Karpas-422 (cell line): ENCODE measurements around the gene MED12L. TPM values are rescaled to one million over a fixed set of nuclear protein-coding genes. Genes with fewer than 3 reads are reported as not detected.

Source experiments
- DNase-seq: peaks from one replicate; pipeline ENCODE4 v3.0.0-alpha.2; 2015
- H2AFZ ChIP-seq: fragments of 200-600 bp; sonication (generic); 2 replicates; pipeline ENCODE4 v1.6.1; 2014; ENCODE audit warnings: antibody characterized with exemption, low read length, mixed read lengths
- H3K27ac ChIP-seq: fragments of 200-600 bp; sonication (generic); 2 replicates; pipeline ENCODE4 v1.5.1; 2014; ENCODE audit warnings: mild to moderate bottlenecking, low read length, moderate library complexity
- H3K27me3 ChIP-seq: fragments of 200-600 bp; sonication (generic); 2 replicates; pipeline ENCODE4 v1.6.1; 2014; ENCODE audit warnings: low read length, mixed read lengths
- H3K36me3 ChIP-seq: fragments of 200-600 bp; sonication (generic); 2 replicates; pipeline ENCODE4 v1.6.1; 2014; ENCODE audit warnings: low read length, mixed read lengths; ENCODE audit not compliant: insufficient read depth
- H3K4me1 ChIP-seq: fragments of 200-600 bp; sonication (generic); 2 replicates; pipeline ENCODE4 v1.6.1; 2014; ENCODE audit warnings: mild to moderate bottlenecking, low read length, mixed read lengths
- H3K4me2 ChIP-seq: fragments of 200-600 bp; sonication (generic); 2 replicates; pipeline ENCODE4 v1.6.1; 2014; ENCODE audit warnings: low read length, low read depth, mild to moderate bottlenecking; ENCODE audit not compliant: poor library complexity, severe bottlenecking
- H3K4me3 ChIP-seq: fragments of 200-600 bp; sonication (generic); 2 replicates; pipeline ENCODE4 v1.5.1; 2014; ENCODE audit warnings: mild to moderate bottlenecking, antibody characterized with exemption, low read length, mixed read lengths
- H3K79me2 ChIP-seq: fragments of 200-600 bp; sonication (generic); 2 replicates; pipeline ENCODE4 v1.6.1; 2014; ENCODE audit warnings: mild to moderate bottlenecking, low read length, mixed read lengths
- H3K9ac ChIP-seq: fragments of 200-600 bp; sonication (generic); 2 replicates; pipeline ENCODE4 v1.6.0; 2014; ENCODE audit warnings: low read length
- H3K9me2 ChIP-seq: fragments of 200-600 bp; sonication (generic), shearing (Covaris generic); replicated peaks from 2 replicates; pipeline ENCODE4 v1.6.0; 2014; ENCODE audit warnings: mild to moderate bottlenecking, low read length, moderate library complexity; ENCODE audit not compliant: insufficient read depth
- H3K9me3 ChIP-seq: fragments of 300-700, 200-600 bp; sonication (generic); 2 replicates; pipeline ENCODE4 v1.6.1; 2014; ENCODE audit warnings: low read length, mixed read lengths
- H4K20me1 ChIP-seq: fragments of 200-600 bp; sonication (generic); 2 replicates; pipeline ENCODE4 v1.6.1; 2014; ENCODE audit warnings: mild to moderate bottlenecking, antibody characterized with exemption, low read length, low read depth; ENCODE audit not compliant: insufficient read depth
- total RNA-seq: library from RNA; depleted of rRNA; stranded (reverse); fragments of >200 nt; shearing (Covaris generic); gene quantifications from 2 replicates; pipeline ENCODE4 v1.2.3, GENCODE V29; 2014; ENCODE audit warnings: low replicate concordance

The MED12L gene
- total RNA-seq, 1 experiment from 2014 or later: 2.4 TPM

GRCh38 chr3:151321526-151321925 lies 236.1 kb downstream of the MED12L start:
- Histone ChIP-seq H3K79me2 (no peaks in the 10 kb centered on the region), H3K9me2 (no peaks in the 10 kb centered on the region), H4K20me1 (no peaks in the 10 kb centered on the region), H3K9ac (no peak overlapping the region), H3K36me3 (no peaks in the 10 kb centered on the region), H3K4me2 (no peak overlapping the region), H3K27me3 (no peaks in the 10 kb centered on the region), H3K27ac (no peak overlapping the region), H3K4me3 (no peak overlapping the region), H3K9me3 (no peaks in the 10 kb centered on the region), H2AFZ (no peak overlapping the region), H3K4me1 (no peaks in the 10 kb centered on the region)
- no peak for DNase-seq

DNA sequence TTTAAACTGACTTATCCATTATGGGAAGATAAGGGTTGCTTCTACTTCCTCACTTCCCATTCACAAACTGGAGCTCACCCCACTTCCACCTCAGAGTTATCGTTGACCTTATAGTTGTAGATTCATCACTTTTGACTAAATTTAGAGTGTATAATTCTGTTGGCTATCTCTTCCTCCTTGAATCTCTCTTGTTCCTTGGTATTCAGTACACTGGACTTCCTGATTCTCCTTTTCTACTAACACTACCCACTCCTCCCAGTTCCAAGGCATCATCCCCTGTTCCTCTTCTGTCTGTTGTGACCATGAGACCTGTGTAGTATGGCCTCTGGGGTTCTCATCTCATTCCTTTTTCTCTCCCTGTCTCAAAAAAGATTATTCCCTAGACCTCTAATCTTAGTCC lies 237.0 kb downstream of the MED12L start:
- no peak overlapping the region for H3K4me3 ChIP-seq
- H3K27ac ChIP-seq: no peak overlapping the region
- H4K20me1 ChIP-seq: no peaks in the 10 kb centered on the region
- no peaks in the 10 kb centered on the region for H3K27me3 ChIP-seq
- no peaks in the 10 kb centered on the region for H3K36me3 ChIP-seq
- H3K4me2 ChIP-seq: no peak overlapping the region
- no peaks in the 10 kb centered on the region for H3K9me2 ChIP-seq
- no peak for DNase-seq
- no peaks in the 10 kb centered on the region for H3K4me1 ChIP-seq
- H3K79me2 ChIP-seq: no peaks in the 10 kb centered on the region
- no peak overlapping the region for H3K9ac ChIP-seq
- H2AFZ ChIP-seq: no peak overlapping the region
- no peaks in the 10 kb centered on the region for H3K9me3 ChIP-seq

DNA sequence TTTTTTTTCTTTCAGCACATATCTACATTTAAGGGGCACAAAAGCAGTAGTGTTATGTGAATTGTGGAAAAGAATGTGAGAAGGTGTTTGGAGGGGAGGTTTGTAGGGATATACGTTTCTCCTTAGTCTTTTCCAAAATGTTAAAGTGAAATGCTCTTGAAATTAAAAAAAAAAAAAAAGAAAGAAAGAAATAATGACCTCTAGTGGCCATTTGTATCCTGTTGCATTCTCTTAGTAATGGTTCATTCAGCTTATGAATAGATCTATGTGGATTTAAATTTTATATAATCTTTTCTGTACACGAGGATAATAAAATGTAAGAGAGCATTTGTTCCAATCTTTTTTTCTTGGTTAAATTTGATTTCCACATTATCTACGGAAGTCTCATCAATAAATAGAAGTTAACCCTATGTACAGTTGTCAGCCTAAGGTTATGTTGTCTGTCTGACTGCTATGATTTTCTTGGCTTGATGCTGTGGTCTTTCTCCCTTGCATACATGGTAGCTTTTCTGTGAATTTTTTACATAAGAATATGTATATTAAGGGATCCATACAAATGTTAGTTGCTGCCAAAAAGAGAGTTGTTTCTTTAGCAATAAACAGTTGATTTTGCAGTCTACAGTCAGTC lies 242.2 kb downstream of the MED12L start:
- H3K9ac ChIP-seq: no peak overlapping the region
- DNase-seq: peak; percentile 68
- H3K9me3 ChIP-seq: no peaks in the 10 kb centered on the region
- no peaks in the 10 kb centered on the region for H3K79me2 ChIP-seq
- H3K9me2 ChIP-seq: no peaks in the 10 kb centered on the region
- H3K4me3 ChIP-seq: no peak overlapping the region
- no peak overlapping the region for H3K27ac ChIP-seq
- no peak overlapping the region; the same call in 1 of the 2 replicates for H2AFZ ChIP-seq
- H4K20me1 ChIP-seq: no peaks in the 10 kb centered on the region
- H3K27me3 ChIP-seq: no peaks in the 10 kb centered on the region
- peaks cover 37% of the 10 kb centered on the region for H3K4me1 ChIP-seq
- no peak overlapping the region for H3K4me2 ChIP-seq
- H3K36me3 ChIP-seq: no peaks in the 10 kb centered on the region

DNA sequence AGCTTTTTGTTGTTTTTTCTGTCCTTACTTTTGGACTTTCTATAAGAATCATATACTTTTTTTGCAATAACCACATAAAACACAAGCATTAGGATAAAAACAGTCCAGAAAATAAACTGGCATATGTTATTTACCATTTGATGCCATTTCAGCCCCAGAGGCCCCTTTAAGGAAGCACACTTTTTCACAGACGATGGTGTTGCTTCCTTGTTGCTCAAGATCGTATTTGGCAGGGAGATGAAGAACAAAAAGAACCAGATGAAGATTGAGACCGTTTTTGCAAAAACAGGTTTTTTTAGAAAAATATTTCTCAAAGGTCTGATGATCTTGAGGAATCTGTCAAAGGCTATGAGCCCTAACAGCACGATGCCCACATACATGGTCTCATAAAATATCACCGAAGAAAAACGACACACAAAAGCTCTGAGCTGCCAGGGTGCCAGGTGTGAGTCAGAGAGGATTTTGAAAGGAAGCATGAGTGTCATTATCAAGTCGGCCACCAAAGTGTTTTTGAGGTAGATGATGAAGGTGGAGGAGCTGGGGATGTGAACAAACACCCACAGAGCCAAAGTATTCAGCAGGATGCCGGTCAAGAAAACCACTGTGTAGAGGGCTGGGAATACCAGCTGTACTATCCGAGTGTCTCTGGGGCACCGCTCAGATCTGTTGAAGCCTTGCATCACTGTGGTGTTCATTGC lies 243.0 kb downstream of the MED12L start:
- Histone ChIP-seq H3K9me3 (no peaks in the 10 kb centered on the region), H3K27me3 (no peaks in the 10 kb centered on the region), H2AFZ (peak overlapping the region; percentile 91), H3K36me3 (no peaks in the 10 kb centered on the region), H3K9me2 (no peaks in the 10 kb centered on the region), H3K4me1 (peaks cover 37% of the 10 kb centered on the region), H3K79me2 (no peaks in the 10 kb centered on the region), H3K27ac (no peak overlapping the region), H4K20me1 (no peaks in the 10 kb centered on the region), H3K4me2 (peak overlapping the region; percentile 17), H3K4me3 (no peak overlapping the region), H3K9ac (no peak overlapping the region)
- no peak for DNase-seq

DNA sequence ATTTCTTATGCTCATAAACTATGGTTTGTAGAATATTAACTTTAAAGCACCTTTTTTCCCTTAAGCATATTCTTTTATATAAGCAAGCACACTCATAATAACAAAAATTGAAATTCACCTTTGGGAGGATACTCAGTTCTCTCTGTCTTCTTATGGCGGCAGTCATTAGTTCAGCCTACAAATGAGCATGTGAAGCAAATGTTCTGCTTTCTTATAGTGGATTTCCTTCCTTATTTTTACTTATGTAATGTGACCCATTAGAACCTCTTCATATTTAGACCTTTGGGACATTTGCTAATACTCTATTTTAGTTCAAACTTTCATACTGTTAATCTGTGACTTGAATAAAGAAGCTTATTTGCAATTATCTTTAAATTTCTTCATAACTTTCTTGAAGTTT lies 243.9 kb downstream of the MED12L start, which contains the start of gene P2RY13:
Gene P2RY13, minus strand, starts transcription at position 187 of the 400 bp plus-strand sequence. Its CDS starts 21 bp downstream, at position 166.
- no peaks in the 10 kb centered on the region for H3K36me3 ChIP-seq
- H3K9ac ChIP-seq: no peak within 1 kb of the TSS
- H3K4me1 ChIP-seq: peaks cover 37% of the 10 kb centered on the region
- no peak within 1 kb of the TSS for H3K27ac ChIP-seq
- peak within 1 kb of the TSS; percentile 91 for H2AFZ ChIP-seq
- no peak within 1 kb of the TSS for H3K4me3 ChIP-seq
- H4K20me1 ChIP-seq: no peaks in the 10 kb centered on the region
- H3K9me2 ChIP-seq: no peaks in the 10 kb centered on the region
- H3K9me3 ChIP-seq: no peaks in the 10 kb centered on the region
- H3K79me2 ChIP-seq: no peaks in the 10 kb centered on the region
- DNase-seq: peak; percentile 55
- H3K27me3 ChIP-seq: no peaks in the 10 kb centered on the region
- H3K4me2 ChIP-seq: peak within 1 kb of the TSS; percentile 17

DNA sequence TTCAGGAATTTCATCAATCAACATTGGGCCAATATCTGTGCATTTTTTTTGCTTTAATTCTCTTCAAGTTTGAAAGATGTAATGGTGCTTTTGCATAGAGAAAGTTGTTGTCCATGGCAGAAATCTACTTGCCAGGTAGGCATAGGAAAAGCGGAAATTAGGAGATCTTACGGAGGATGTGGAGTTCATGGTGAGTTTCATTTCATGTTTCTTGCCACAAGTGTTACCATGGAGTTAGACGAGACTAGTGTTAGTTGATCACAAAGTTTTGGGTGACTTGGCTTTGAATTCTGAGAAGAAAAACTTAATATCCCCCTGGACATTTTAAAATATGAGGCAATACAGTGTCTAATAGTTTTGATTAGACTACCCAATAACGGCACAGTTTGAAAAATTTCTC lies 244.9 kb downstream of the MED12L start:
- Histone ChIP-seq H3K9me3 (no peaks in the 10 kb centered on the region), H3K4me3 (no peak overlapping the region), H3K36me3 (no peaks in the 10 kb centered on the region), H3K4me1 (peaks cover 37% of the 10 kb centered on the region), H3K79me2 (no peaks in the 10 kb centered on the region), H3K9ac (no peak overlapping the region), H4K20me1 (no peaks in the 10 kb centered on the region), H3K9me2 (no peaks in the 10 kb centered on the region), H3K4me2 (no peak overlapping the region), H2AFZ (no peak overlapping the region), H3K27me3 (no peaks in the 10 kb centered on the region), H3K27ac (no peak overlapping the region)
- no peak for DNase-seq

- DNase-seq: no peak
- Histone ChIP-seq H3K9me3 (no peaks in the 10 kb centered on the region), H4K20me1 (no peaks in the 10 kb centered on the region), H3K4me2 (no peak overlapping the region), H3K4me3 (no peak overlapping the region), H3K4me1 (peaks cover 37% of the 10 kb centered on the region), H3K27me3 (no peaks in the 10 kb centered on the region), H3K27ac (no peak overlapping the region), H3K9me2 (no peaks in the 10 kb centered on the region), H3K79me2 (no peaks in the 10 kb centered on the region), H3K9ac (no peak overlapping the region), H2AFZ (no peak overlapping the region), H3K36me3 (no peaks in the 10 kb centered on the region)
Measured at GRCh38 chr3:151330899-151331298, 245.4 kb downstream of the MED12L start.

DNA sequence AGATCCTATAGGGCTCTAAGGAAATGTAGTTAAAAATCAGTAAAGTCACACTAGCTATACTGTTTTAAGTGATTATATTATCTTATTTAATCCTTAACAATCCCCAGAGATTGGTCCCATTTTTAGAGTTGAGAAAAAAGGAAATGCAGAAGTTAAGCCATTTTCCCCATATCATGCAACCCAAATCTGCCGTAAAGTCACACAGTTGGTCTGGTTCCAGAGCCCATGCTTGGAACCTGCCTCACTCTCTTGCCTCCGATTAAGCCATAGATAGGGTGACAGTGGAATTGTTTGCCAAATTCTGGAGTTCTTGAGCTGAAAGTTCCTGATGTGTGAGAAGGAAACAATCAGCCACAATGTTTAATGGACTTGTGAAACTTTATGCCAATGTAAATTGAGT lies 246.2 kb downstream of the MED12L start:
- Histone ChIP-seq H4K20me1 (no peaks in the 10 kb centered on the region), H3K9me3 (no peaks in the 10 kb centered on the region), H3K9me2 (no peaks in the 10 kb centered on the region), H3K36me3 (no peaks in the 10 kb centered on the region), H3K9ac (no peak overlapping the region), H3K4me3 (no peak overlapping the region), H3K27me3 (no peaks in the 10 kb centered on the region), H2AFZ (no peak overlapping the region), H3K27ac (no peak overlapping the region), H3K79me2 (no peaks in the 10 kb centered on the region), H3K4me1 (peaks cover 37% of the 10 kb centered on the region), H3K4me2 (no peak overlapping the region)
- no peak for DNase-seq
